HCT116 (cell line): ENCODE data around the gene ALKBH8. TPM values are rescaled to one million over a fixed set of nuclear protein-coding genes. Genes with fewer than 3 reads are reported as not detected.

ENCODE experiments used
- ATAC-seq: fragments of 200-7000 bp; cut with Tn5 transposase; 2 replicates; pipeline ENCODE4 v1.9.1; 2020; ENCODE audit warnings: mild to moderate bottlenecking, moderate library complexity
- BruUV-seq: library from RNA; stranded (reverse); fragments of 400-500 nt; replicated peaks from 2 replicates; lab custom pipeline; 2021; lab: Mats Ljungman, UMichigan
- CTCF ChIA-PET: fragments of 300-600 bp; sonication (Branson Sonifier 250); formaldehyde crosslinking; loops from one replicate; lab custom pipeline; 2021; ENCODE audit warnings: antibody characterized with exemption; lab: Charles Lee
- POLR2A ChIA-PET: fragments of 300-600, 350-600 bp; sonication (Branson Sonifier 250); formaldehyde crosslinking; loops from one replicate; lab custom pipeline; 2021; ENCODE audit warnings: antibody characterized with exemption; lab: Charles Lee
- RAD21 ChIA-PET, 2 experiments: fragments of 300-600 bp; sonication (Branson Sonifier 250); formaldehyde crosslinking; loops; one replicate each; lab custom pipeline; 2023; ENCODE audit warnings: low total read pairs in 2 of 2; ENCODE audit not compliant: uncharacterized antibody in 2 of 2, unreplicated experiment in 2 of 2, low non-redundant PET in 1 of 2; lab: Charles Lee
- DNase-seq: peaks from one replicate; pipeline ENCODE4 v3.0.0-alpha.2; 2010; ENCODE audit warnings: low read depth, low spot score
- H2AFZ ChIP-seq: fragments of 200-600 bp; shearing (Covaris generic), sonication (generic); 2 replicates; pipeline ENCODE4 v1.6.1; 2017; ENCODE audit warnings: low read depth, mixed run types, mixed read lengths, antibody characterized with exemption, low read length; ENCODE audit not compliant: poor library complexity, severe bottlenecking
- H3K27ac ChIP-seq: 2 replicates; pipeline ENCODE4 v1.5.1; 2012; ENCODE audit warnings: low read depth, low read length
- H3K27me3 ChIP-seq: fragments of 200-600 bp; sonication (generic); 2 replicates; pipeline ENCODE4 v1.6.1; 2016; ENCODE audit warnings: mixed run types, low read length, mixed read lengths; ENCODE audit not compliant: insufficient read depth
- H3K36me3 ChIP-seq, 2 experiments: fragments of 200-500 bp in 1 of 2; fragments of 200-600 bp in 1 of 2; sonication (Bioruptor generic) in 1 of 2; sonication (generic) in 1 of 2; 2 replicates each; pipeline versions ENCODE4 v1.5.1 to v1.6.1; 2014 to 2016; ENCODE audit warnings: low read length in 2 of 2, inconsistent platforms in 1 of 2, mixed read lengths in 1 of 2, mixed run types in 1 of 2; ENCODE audit not compliant: insufficient read depth in 2 of 2, control insufficient read depth in 1 of 2
- H3K4me1 ChIP-seq, 2 experiments: fragments of 200-600 bp in 1 of 2; sonication (generic) in 1 of 2; 2 replicates each; pipeline versions ENCODE4 v1.5.1 to v1.6.1; 2012 to 2017; ENCODE audit warnings: low read length in 2 of 2, inconsistent platforms in 1 of 2, mild to moderate bottlenecking in 1 of 2, mixed read lengths in 1 of 2, mixed run types in 1 of 2, moderate library complexity in 1 of 2; ENCODE audit not compliant: insufficient read depth in 2 of 2, control insufficient read depth in 1 of 2
- H3K4me2 ChIP-seq: fragments of 200-600 bp; sonication (generic); 2 replicates; pipeline ENCODE4 v1.6.1; 2017; ENCODE audit warnings: mixed run types, low read length, mixed read lengths
- H3K4me3 ChIP-seq, 2 experiments: fragments of 200-600 bp in 1 of 2; sonication (generic) in 1 of 2; replicated peaks in 1 of 2; 2 replicates each; pipeline ENCODE4 v1.5.1; 2011 to 2016; ENCODE audit warnings: low read length in 2 of 2, control low read depth in 1 of 2, low read depth in 1 of 2, mild to moderate bottlenecking in 1 of 2, mixed read lengths in 1 of 2, mixed run types in 1 of 2
- H3K79me2 ChIP-seq: fragments of 200-600 bp; sonication (generic); 2 replicates; pipeline ENCODE4 v1.6.1; 2017; ENCODE audit warnings: mild to moderate bottlenecking, mixed run types, low read length, moderate library complexity, mixed read lengths; ENCODE audit not compliant: insufficient read depth
- H3K9ac ChIP-seq: fragments of 200-600 bp; sonication (generic); 2 replicates; pipeline ENCODE4 v1.6.1; 2016; ENCODE audit warnings: low read length, mixed read lengths
- H3K9me2 ChIP-seq: fragments of 200-600 bp; sonication (generic), shearing (Covaris generic); 2 replicates; pipeline ENCODE4 v1.6.1; 2017; ENCODE audit warnings: mixed run types, mild to moderate bottlenecking, moderate library complexity; ENCODE audit not compliant: insufficient read depth
- H3K9me3 ChIP-seq, 2 experiments: fragments of 200-500 bp in 1 of 2; fragments of 200-600 bp in 1 of 2; sonication (Bioruptor generic) in 1 of 2; sonication (generic) in 1 of 2; 2 replicates each; pipeline ENCODE4 v1.6.1; 2014 to 2017; ENCODE audit warnings: low read length in 2 of 2, mixed read lengths in 2 of 2, inconsistent platforms in 1 of 2, low read depth in 1 of 2, mild to moderate bottlenecking in 1 of 2, mixed run types in 1 of 2, moderate library complexity in 1 of 2; ENCODE audit not compliant: control insufficient read depth in 1 of 2, insufficient read depth in 1 of 2
- H4K20me1 ChIP-seq: fragments of 200-600 bp; sonication (generic), shearing (Covaris generic); 2 replicates; pipeline ENCODE4 v1.6.1; 2017; ENCODE audit warnings: mixed run types, mild to moderate bottlenecking, moderate library complexity; ENCODE audit not compliant: insufficient read depth
- EGR1 ChIP-seq: IDR thresholded peaks from 2 replicates; pipeline ENCODE4 v1.6.1; 2012; ENCODE audit warnings: low read depth
- ELF1 ChIP-seq: IDR thresholded peaks from 2 replicates; pipeline ENCODE4 v1.6.1; 2012; ENCODE audit warnings: low read depth, borderline replicate concordance
- EZH2 ChIP-seq: fragments of 200-600 bp; sonication (generic); IDR thresholded peaks from 2 replicates; pipeline ENCODE4 v1.6.1; 2017; ENCODE audit warnings: antibody characterized with exemption, mixed run types
- EZH2phosphoT487 ChIP-seq: fragments of 200-600 bp; IDR thresholded peaks from 2 replicates; pipeline ENCODE4 v1.6.1; 2018; ENCODE audit warnings: antibody characterized with exemption, borderline replicate concordance
- FOSL1 ChIP-seq: IDR thresholded peaks from 2 replicates; pipeline ENCODE4 v1.6.1; 2012; ENCODE audit warnings: low read depth
- JUND ChIP-seq: IDR thresholded peaks from 2 replicates; pipeline ENCODE4 v1.6.1; 2012
- POLR2A ChIP-seq: IDR thresholded peaks from 2 replicates; pipeline ENCODE4 v1.7.0; 2011; ENCODE audit warnings: borderline replicate concordance; ENCODE audit not compliant: insufficient read depth, insufficient read length; ENCODE audit errors: extremely low read depth
- POLR2AphosphoS5 ChIP-seq: IDR thresholded peaks from 2 replicates; pipeline ENCODE4 v1.6.1; 2011; ENCODE audit warnings: mild to moderate bottlenecking, low read depth, low read length, moderate library complexity
- SIN3A ChIP-seq: IDR thresholded peaks from 2 replicates; pipeline ENCODE4 v1.6.1; 2012; ENCODE audit warnings: low read depth
- SP1 ChIP-seq: IDR thresholded peaks from 2 replicates; pipeline ENCODE4 v1.6.1; 2012; ENCODE audit warnings: low read depth
- TCF7L2 ChIP-seq: IDR thresholded peaks from 2 replicates; pipeline ENCODE4 v1.7.0; 2011; ENCODE audit warnings: borderline replicate concordance, inconsistent platforms; ENCODE audit not compliant: insufficient read depth, insufficient read length; ENCODE audit errors: extremely low read depth
- YY1 ChIP-seq: IDR thresholded peaks from 2 replicates; pipeline ENCODE4 v1.6.1; 2011; ENCODE audit warnings: low read length, low read depth, moderate library complexity, mild to moderate bottlenecking; ENCODE audit not compliant: insufficient replicate concordance; ENCODE audit errors: extremely low read depth
- ZNF274 ChIP-seq: fragments of 200-500 bp; sonication (Bioruptor generic); IDR thresholded peaks from 2 replicates; pipeline ENCODE4 v1.6.1; 2014; ENCODE audit warnings: mild to moderate bottlenecking, low read depth, low read length, inconsistent platforms
- intact Hi-C: fragments of 100-400 bp; cut with micrococcal nuclease; formaldehyde crosslinking; loops from 2 replicates; pipeline ENCODE4 v1.10.0; 2022
- total RNA-seq: library from RNA; stranded (reverse); gene quantifications from one replicate; pipeline ENCODE4 v1.2.1, GENCODE V29; 2021; ENCODE audit not compliant: unreplicated experiment
- TF ChIP-seq, protein P1 (sequence below): IDR thresholded peaks from 2 replicates; pipeline ENCODE4 v1.6.1; 2012
- TF ChIP-seq, protein P2 (sequence below): IDR thresholded peaks from 2 replicates; pipeline ENCODE4 v1.6.1; 2011; ENCODE audit warnings: mild to moderate bottlenecking, low read length, moderate library complexity; ENCODE audit not compliant: insufficient replicate concordance; ENCODE audit errors: extremely low read depth
- TF ChIP-seq, protein P3 (sequence below): IDR thresholded peaks from 2 replicates; pipeline ENCODE4 v1.6.1; 2012
- TF ChIP-seq, protein P4 (sequence below), 3 experiments: fragments of 200-600 bp in 1 of 3; sonication (generic) in 1 of 3; IDR thresholded peaks in 2 of 3; conservative IDR thresholded peaks in 1 of 3; 2 replicates each; pipeline ENCODE4 v1.5.1; 2012 to 2017; ENCODE audit warnings: low read depth in 2 of 3, low read length in 2 of 3, antibody characterized with exemption in 1 of 3, borderline replicate concordance in 1 of 3, control low read depth in 1 of 3, mild to moderate bottlenecking in 1 of 3, mixed read lengths in 1 of 3, mixed run types in 1 of 3, moderate library complexity in 1 of 3; ENCODE audit not compliant: insufficient read depth in 1 of 3

The ALKBH8 gene
- total RNA-seq, 1 experiment from 2014 or later = 11.6 TPM

DNA sequence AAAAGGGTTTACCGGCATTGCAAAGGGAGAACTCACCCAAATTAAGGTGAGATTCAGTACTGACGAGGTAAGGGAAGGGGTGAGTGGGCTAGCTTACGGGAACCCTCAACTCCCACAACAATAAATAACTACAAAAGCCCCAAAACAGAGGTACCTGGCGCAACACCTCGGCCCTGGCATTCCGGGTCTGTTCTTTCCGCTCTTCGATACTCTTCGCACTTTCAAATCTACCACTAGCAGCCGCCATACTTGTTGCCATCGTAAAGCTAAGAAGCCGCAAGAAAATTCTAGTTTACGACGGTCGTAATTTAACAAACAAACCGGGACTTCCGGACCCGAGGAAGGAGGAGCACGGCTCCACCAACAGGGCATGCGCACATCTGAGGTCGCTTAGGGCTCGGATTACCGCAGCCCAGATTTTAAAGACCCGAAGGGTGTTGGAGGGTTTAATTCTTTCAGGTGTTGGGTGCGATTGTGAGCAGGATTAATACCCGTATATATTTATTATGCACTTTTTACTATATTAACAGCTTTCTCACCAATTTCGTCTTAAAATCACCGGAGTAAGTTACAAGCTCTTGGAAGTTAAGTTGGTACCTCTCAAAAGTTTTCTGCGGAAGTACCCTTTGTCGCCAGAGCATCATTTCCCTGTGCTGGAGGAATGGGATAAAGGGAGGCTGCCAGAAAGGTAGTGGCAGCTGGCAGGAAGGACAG lies 107.8 kb downstream of the ALKBH8 start, which contains the start of gene CWF19L2:
Gene CWF19L2 (minus strand): TSS at position 268 of the 714 bp plus-strand sequence. CDS start 9 bp downstream, at position 259.
- peak within 1 kb of the TSS; percentile 73 for H3K9ac ChIP-seq
- H3K4me1 ChIP-seq = peaks cover 7 to 18% of the 10 kb centered on the region in 2 experiments; a peak in 2 of 4 replicates
- H3K27ac ChIP-seq = peak within 1 kb of the TSS; percentile 24; the same call in 1 of the 2 replicates
- peak; percentile 93 for DNase-seq
- peaks cover 24% of the 10 kb centered on the region for H3K79me2 ChIP-seq
- no peaks in the 10 kb centered on the region for H3K9me2 ChIP-seq
- no peaks in the 10 kb centered on the region; a peak in 1 of 4 replicates for H3K36me3 ChIP-seq
- peak within 1 kb of the TSS; percentile 70 to 99 for H3K4me3 ChIP-seq
- no peaks in the 10 kb centered on the region for H3K27me3 ChIP-seq
- TSS peak; percentile 98 for BruUV-seq
- RAD21 ChIA-PET = no interaction called here
- intact Hi-C loops = no loop called here
- H3K9me3 ChIP-seq = no peaks in the 10 kb centered on the region
- TF ChIP-seq TCF7L2 (no peak), POLR2AphosphoS5 (peak; percentile 94), SIN3A (peak; percentile 56; the same call in 1 of the 2 replicates), ZNF274 (no peak), JUND (no peak; the same call in 1 of the 2 replicates), EZH2phosphoT487 (no peak), FOSL1 (no peak; the same call in 1 of the 2 replicates), ELF1 (peak; percentile 82), EZH2 (no peak), EGR1 (no peak), POLR2A (peak; percentile 93), SP1 (no peak; the same call in 1 of the 2 replicates), YY1 (peak; percentile 96)
- TF ChIP-seq, protein P1, sequence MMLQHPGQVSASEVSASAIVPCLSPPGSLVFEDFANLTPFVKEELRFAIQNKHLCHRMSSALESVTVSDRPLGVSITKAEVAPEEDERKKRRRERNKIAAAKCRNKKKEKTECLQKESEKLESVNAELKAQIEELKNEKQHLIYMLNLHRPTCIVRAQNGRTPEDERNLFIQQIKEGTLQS = no peak
- TF ChIP-seq, protein P2, sequence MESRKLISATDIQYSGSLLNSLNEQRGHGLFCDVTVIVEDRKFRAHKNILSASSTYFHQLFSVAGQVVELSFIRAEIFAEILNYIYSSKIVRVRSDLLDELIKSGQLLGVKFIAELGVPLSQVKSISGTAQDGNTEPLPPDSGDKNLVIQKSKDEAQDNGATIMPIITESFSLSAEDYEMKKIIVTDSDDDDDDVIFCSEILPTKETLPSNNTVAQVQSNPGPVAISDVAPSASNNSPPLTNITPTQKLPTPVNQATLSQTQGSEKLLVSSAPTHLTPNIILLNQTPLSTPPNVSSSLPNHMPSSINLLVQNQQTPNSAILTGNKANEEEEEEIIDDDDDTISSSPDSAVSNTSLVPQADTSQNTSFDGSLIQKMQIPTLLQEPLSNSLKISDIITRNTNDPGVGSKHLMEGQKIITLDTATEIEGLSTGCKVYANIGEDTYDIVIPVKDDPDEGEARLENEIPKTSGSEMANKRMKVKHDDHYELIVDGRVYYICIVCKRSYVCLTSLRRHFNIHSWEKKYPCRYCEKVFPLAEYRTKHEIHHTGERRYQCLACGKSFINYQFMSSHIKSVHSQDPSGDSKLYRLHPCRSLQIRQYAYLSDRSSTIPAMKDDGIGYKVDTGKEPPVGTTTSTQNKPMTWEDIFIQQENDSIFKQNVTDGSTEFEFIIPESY = no peak
- TF ChIP-seq, protein P3, sequence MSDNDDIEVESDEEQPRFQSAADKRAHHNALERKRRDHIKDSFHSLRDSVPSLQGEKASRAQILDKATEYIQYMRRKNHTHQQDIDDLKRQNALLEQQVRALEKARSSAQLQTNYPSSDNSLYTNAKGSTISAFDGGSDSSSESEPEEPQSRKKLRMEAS = peak; percentile 21; the same call in 1 of the 2 replicates
- TF ChIP-seq, protein P4, sequence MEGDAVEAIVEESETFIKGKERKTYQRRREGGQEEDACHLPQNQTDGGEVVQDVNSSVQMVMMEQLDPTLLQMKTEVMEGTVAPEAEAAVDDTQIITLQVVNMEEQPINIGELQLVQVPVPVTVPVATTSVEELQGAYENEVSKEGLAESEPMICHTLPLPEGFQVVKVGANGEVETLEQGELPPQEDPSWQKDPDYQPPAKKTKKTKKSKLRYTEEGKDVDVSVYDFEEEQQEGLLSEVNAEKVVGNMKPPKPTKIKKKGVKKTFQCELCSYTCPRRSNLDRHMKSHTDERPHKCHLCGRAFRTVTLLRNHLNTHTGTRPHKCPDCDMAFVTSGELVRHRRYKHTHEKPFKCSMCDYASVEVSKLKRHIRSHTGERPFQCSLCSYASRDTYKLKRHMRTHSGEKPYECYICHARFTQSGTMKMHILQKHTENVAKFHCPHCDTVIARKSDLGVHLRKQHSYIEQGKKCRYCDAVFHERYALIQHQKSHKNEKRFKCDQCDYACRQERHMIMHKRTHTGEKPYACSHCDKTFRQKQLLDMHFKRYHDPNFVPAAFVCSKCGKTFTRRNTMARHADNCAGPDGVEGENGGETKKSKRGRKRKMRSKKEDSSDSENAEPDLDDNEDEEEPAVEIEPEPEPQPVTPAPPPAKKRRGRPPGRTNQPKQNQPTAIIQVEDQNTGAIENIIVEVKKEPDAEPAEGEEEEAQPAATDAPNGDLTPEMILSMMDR (IDR thresholded peaks at IDR 0.05 in 2 of 3, conservative IDR thresholded peaks at IDR 0.05 in 1 of 3; ENCODE audit: borderline replicate concordance in 1 of 3, insufficient read depth in 1 of 3, low read depth in 2 of 3, low read length in 2 of 3) = no peak
- ATAC-seq = peak; percentile 98
- peak within 1 kb of the TSS; percentile 82 for H3K4me2 ChIP-seq
- POLR2A ChIA-PET = interaction anchor here (0.7 kb wide), 1 partner anchor 156 kb away, joined by 3 read pairs; no protein-coding TSS in a partner anchor
- peak within 1 kb of the TSS; percentile 91 for H2AFZ ChIP-seq
- H4K20me1 ChIP-seq = no peaks in the 10 kb centered on the region
- CTCF ChIA-PET = no interaction called here
